Ovary (tissue), 9 donors: ENCODE results near the gene CD8B2. TPM values are rescaled to one million over a fixed set of nuclear protein-coding genes. Genes with fewer than 3 reads are reported as not detected.

ENCODE experiments used
- DNase-seq, 5 donors: peaks; one replicate each; pipeline ENCODE4 v3.0.0-alpha.2; 2019 to 2020
- H3K27ac ChIP-seq, 2 donors: fragments of 200-600 bp; one replicate each; pipeline versions ENCODE4 v1.5.1 to v1.8.0; 2019 to 2022
- H3K27me3 ChIP-seq: fragments of 200-600 bp; one replicate; pipeline ENCODE4 v1.8.0; 2022
- H3K36me3 ChIP-seq: fragments of 200-600 bp; sonication (generic); one replicate; pipeline ENCODE4 v1.5.1; 2019
- H3K4me1 ChIP-seq: one replicate; pipeline ENCODE4 v1.8.1; 2013; ENCODE audit warnings: mild to moderate bottlenecking, moderate library complexity; ENCODE audit not compliant: insufficient read depth
- H3K4me3 ChIP-seq: fragments of 200-600 bp; sonication (generic); one replicate; pipeline ENCODE4 v1.5.1; 2017
- H3K9me3 ChIP-seq, 2 donors: fragments of 200-600 bp in 1 of 2; sonication (generic) in 1 of 2; one replicate each; pipeline versions ENCODE4 v1.5.1 to v1.8.1; 2013 to 2019; ENCODE audit warnings: mild to moderate bottlenecking in 1 of 2, moderate library complexity in 1 of 2
- EP300 ChIP-seq: sonication (generic); formaldehyde crosslinking; IDR thresholded peaks from one replicate; pipeline ENCODE4 v1.6.1; 2017; ENCODE audit warnings: antibody characterized with exemption
- POLR2A ChIP-seq: fragments of 450-650 bp; IDR thresholded peaks from one replicate; pipeline ENCODE4 v1.6.1; 2017; ENCODE audit warnings: antibody characterized with exemption, mild to moderate bottlenecking, moderate library complexity
- WGBS, 3 donors: extraction: QIAGEN DNeasy Blood & Tissue Kit in 1 of 3; methylation state at CpG; one replicate each; pipeline versions ENCODE4 v1.1.5 to v1.1.7; 2013 to 2017; 5-methylcytosine and 5-hydroxymethylcytosine counted together
- intact Hi-C, 4 donors: fragments of 100-400 bp; cut with DNase I; formaldehyde crosslinking; loops; one replicate each; pipeline versions ENCODE4 v1.11.0 to v1.15.1; 2022 to 2023
- polyA plus RNA-seq, 2 donors: library from polyadenylated mRNA; stranded (reverse); fragments of 200-250 nt in 1 of 2; fragments of 350-450 nt in 1 of 2; fragmentation: Illumina TruSeq in 1 of 2; extraction: RNeasy Lipid Tissue Mini Kit (QIAGEN cat#74804) in 1 of 2; gene quantifications; one replicate each; pipeline ENCODE4 v1.2.3, GENCODE V29; 2013 to 2014
- total RNA-seq, 7 donors: library from RNA; depleted of rRNA in 2 of 7; stranded (reverse); fragments of >200 nt in 2 of 7; fragmentation: NEBNext Ultra II Directional in 3 of 7; extraction: Animal tissue kit (Norgen Biotek cat#: 25700) in 3 of 7; gene quantifications; one replicate each; pipeline versions ENCODE4 v1.1.0 to v1.2.4, GENCODE V29; 2016 to 2023
- TF ChIP-seq, protein P1 (sequence below), 3 donors: fragments of 450-650 bp in 2 of 3; fragments of 200-600 bp in 1 of 3; IDR thresholded peaks; one replicate each; pipeline versions ENCODE4 v1.5.1 to v1.8.0; 2016 to 2022; ENCODE audit warnings: antibody characterized with exemption in 3 of 3, mild to moderate bottlenecking in 1 of 3
- donor health status: DM: no; HTN: no; CAD: no; lungs with moderate emphysema.
- donor health status: DM: no; HTN: no; CAD: no.
- donor health status: Bipolar disorder and iron deficiency.
- donor health status: DM: yes; HTN: yes; CAD: no.
- donor health status: DM: no; HTN: no; CAD: no.
- donor health status: DM: yes; HTN: yes; CAD: no.

Gene CD8B2
- total and polyA plus RNA-seq, 9 donors, result 0.07 TPM; not detected in 8

DNA sequence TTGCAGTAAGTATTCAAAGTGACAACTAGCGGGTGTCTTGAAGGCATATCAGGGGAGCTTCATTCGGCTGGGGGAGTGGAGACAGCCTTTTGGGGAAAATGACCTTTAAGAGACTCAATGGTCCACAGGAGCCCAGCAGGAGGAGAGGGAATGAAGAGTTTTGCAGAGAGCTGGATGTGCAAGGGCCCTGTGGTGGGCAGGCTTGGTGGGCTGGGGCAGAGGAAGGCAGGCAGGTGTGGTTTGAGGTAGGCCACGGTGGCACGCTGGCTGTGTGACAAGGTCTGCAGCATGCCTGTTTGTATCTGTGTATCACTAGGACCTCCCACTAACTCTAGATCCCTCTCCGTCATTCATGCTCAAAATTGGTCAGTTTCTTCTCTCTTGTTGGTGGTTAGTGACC, 53.7 kb downstream of the CD8B2 start:
- Histone ChIP-seq H3K27me3 (no peaks in the 10 kb centered on the region), H3K27ac (no peak overlapping the region), H3K4me1 (no peaks in the 10 kb centered on the region), H3K36me3 (no peaks in the 10 kb centered on the region), H3K9me3 (no peaks in the 10 kb centered on the region), H3K4me3 (no peak overlapping the region)
- intact Hi-C loops, result loop anchor here in 3 of 4 donors (5.0 to 10.0 kb wide), 3 partner anchors 434 to 439 kb away; no protein-coding TSS in a partner anchor
- 93 to 95% (median 95%) methylated on average over 5 of the region's 5 CpGs for WGBS, 3 donors
- DNase-seq, result no peak
- no peak for TF ChIP-seq EP300

DNA sequence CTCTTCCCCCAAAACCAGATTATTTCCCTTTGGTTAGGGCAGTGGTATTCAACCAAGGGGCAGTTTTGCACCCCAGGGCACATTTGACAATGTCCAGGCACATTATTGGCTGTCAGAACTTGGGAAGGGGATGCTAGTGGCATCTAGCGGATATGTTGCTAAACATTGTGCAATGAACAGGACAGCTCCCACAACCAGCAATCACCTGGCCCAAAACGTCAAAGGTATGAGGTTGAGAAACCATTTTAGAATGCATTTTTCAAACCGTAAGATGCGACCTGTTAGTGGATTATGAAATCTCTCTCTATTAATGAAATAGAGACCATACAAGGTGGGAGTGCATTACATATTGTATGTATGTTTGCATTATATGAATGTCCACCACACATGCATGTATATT, 54.2 kb downstream of the CD8B2 start:
- WGBS, 3 donors, result 88 to 90% (median 89%) methylated on average over 4 of the region's 4 CpGs
- intact Hi-C loops, result loop anchor here in 3 of 4 donors (5.0 to 10.0 kb wide), 3 partner anchors 434 to 439 kb away; no protein-coding TSS in a partner anchor
- H3K27me3 ChIP-seq, result no peaks in the 10 kb centered on the region

DNA sequence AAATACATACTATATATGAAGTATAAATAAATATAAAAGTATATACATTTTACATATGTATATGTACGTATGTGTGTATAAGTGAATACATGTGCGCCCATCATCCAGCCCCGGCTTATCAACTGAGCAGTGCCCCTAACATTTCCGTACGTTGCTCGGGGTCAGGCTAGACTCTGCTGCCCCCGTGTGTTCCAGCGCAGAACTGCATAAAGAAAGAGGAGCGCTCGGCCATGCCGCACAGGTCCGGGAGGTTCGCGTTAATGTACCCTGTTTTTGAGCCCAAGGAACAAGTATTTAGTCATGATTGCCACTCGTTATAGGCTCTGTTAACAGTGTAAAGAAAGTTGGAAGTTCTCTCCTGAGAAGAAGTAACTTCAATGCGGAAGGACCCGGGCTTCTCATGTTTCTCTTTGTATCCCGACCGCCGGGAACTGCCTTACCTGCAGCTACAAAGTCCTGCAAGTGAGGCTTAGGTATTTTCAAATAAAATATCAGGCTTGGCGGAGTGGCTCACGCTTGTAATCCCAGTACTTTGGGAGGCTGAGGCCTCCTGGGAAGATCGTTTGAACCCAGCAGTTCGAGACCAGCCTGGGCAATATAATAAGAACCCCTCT, 55.7 kb downstream of the CD8B2 start:
- Histone ChIP-seq H3K4me1 (no peaks in the 10 kb centered on the region), H3K9me3 (no peaks in the 10 kb centered on the region), H3K27me3 (no peaks in the 10 kb centered on the region), H3K4me3 (no peak overlapping the region), H3K36me3 (no peaks in the 10 kb centered on the region), H3K27ac (no peak overlapping the region)
- WGBS, 3 donors, result 8 to 12% (median 10%) methylated on average over 24 of the region's 24 CpGs
- DNase-seq, result peak; percentile 33 to 77 (median 64)
- TF ChIP-seq, protein P1, sequence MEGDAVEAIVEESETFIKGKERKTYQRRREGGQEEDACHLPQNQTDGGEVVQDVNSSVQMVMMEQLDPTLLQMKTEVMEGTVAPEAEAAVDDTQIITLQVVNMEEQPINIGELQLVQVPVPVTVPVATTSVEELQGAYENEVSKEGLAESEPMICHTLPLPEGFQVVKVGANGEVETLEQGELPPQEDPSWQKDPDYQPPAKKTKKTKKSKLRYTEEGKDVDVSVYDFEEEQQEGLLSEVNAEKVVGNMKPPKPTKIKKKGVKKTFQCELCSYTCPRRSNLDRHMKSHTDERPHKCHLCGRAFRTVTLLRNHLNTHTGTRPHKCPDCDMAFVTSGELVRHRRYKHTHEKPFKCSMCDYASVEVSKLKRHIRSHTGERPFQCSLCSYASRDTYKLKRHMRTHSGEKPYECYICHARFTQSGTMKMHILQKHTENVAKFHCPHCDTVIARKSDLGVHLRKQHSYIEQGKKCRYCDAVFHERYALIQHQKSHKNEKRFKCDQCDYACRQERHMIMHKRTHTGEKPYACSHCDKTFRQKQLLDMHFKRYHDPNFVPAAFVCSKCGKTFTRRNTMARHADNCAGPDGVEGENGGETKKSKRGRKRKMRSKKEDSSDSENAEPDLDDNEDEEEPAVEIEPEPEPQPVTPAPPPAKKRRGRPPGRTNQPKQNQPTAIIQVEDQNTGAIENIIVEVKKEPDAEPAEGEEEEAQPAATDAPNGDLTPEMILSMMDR (IDR thresholded peaks at IDR 0.05), result peak; percentile 34 to 62 (median 58)
- TF ChIP-seq POLR2A, result no peak
- intact Hi-C loops, result loop anchor here in 3 of 4 donors (5.0 to 10.0 kb wide), 3 partner anchors 436 to 441 kb away; no protein-coding TSS in a partner anchor

More for the DNA sequence above, 54.2 kb downstream of the CD8B2 start:
- H3K4me3 ChIP-seq, result no peak overlapping the region
- no peak overlapping the region for H3K27ac ChIP-seq
- no peak for TF ChIP-seq POLR2A
- TF ChIP-seq EP300, result no peak
- TF ChIP-seq, protein P1 (IDR thresholded peaks at IDR 0.05), result no peak
- no peaks in the 10 kb centered on the region for H3K36me3 ChIP-seq
- no peak for DNase-seq
- no peaks in the 10 kb centered on the region for H3K9me3 ChIP-seq
- H3K4me1 ChIP-seq, result no peaks in the 10 kb centered on the region

DNA sequence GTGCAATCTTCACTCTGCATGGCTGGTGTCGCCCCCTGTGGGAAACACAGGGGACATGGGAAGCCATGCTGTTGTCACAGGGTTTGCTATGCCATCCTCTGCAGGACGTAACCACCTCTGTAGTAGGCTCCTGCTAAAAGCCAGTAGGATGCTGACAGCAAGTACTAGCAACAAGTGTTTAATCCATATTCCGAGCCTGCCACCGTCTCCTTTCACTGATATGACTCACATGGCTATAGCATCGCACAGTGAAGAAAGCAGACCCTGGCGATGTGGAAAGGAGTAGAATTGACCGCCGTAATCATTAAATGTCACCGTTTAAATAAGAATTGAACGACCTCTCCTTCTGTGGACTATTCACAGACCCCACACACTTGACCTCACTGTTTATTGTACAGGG, 57.8 kb downstream of the CD8B2 start:
- 91 to 97% (median 92%) methylated on average over 10 of the region's 10 CpGs for WGBS, 3 donors
- Histone ChIP-seq H3K27me3 (no peaks in the 10 kb centered on the region), H3K4me1 (no peaks in the 10 kb centered on the region), H3K36me3 (no peaks in the 10 kb centered on the region), H3K27ac (no peak overlapping the region), H3K9me3 (no peaks in the 10 kb centered on the region), H3K4me3 (no peak overlapping the region)
- intact Hi-C loops, result loop anchor here in 1 of 4 donors (10.0 kb wide), 1 partner anchor 440 kb away; no protein-coding TSS in a partner anchor
- TF ChIP-seq EP300, result no peak
- TF ChIP-seq, protein P1 (IDR thresholded peaks at IDR 0.05), result no peak
- no peak for TF ChIP-seq POLR2A
- DNase-seq, result no peak

DNA sequence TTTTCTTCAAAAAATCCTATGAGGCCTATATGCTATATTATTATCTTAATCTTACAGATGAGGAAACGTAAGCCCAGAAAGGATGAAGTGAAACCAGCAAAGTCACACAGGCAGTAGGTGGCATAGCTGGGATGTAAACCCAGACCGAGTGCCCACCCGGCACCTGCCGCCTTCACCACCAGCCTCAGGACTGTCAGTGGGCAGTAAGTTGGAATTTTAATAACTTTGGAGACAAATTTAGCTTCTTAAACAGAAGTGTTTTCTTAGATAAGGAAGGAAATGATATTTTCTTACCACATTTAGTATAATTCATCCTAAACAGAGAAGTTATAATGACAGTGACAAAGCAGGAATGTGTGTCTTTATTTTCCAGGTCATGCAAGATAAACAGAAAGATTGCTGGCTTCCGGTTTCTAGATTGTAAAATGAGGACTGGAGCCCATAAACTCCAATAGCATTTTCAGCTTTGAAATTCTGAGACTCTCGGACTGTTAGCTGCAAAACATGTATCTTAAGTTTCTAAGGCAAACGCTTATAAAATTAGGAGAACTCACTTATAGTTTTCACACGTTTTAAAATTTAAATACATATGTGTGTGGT, 59.3 kb downstream of the CD8B2 start:
- WGBS, 3 donors, result 62 to 71% (median 63%) methylated on average over 8 of the region's 8 CpGs
- no peak for DNase-seq
- Histone ChIP-seq H3K36me3 (no peaks in the 10 kb centered on the region), H3K4me1 (no peaks in the 10 kb centered on the region), H3K27me3 (no peaks in the 10 kb centered on the region), H3K9me3 (no peaks in the 10 kb centered on the region), H3K27ac (no peak overlapping the region), H3K4me3 (no peak overlapping the region)
- TF ChIP-seq, protein P1 (IDR thresholded peaks at IDR 0.05), result no peak
- TF ChIP-seq EP300, result no peak
- intact Hi-C loops, result loop anchor here in 1 of 4 donors (10.0 kb wide), 1 partner anchor 442 kb away; no protein-coding TSS in a partner anchor
